Endothelial cell (in vitro differentiated cells): ENCODE results near the gene IQCB1. TPM values are rescaled to one million over a fixed set of nuclear protein-coding genes. Genes with fewer than 3 reads are reported as not detected.

Source experiments
- DNase-seq: peaks from one replicate; pipeline ENCODE4 v3.0.0; 2021; ENCODE audit warnings: low spot score
- H3K27ac Mint-ChIP-seq: one replicate; pipeline ENCODE4 v1.8.0; 2021; ENCODE audit warnings: mixed read lengths, inconsistent platforms; ENCODE audit not compliant: unreplicated experiment
- H3K27me3 Mint-ChIP-seq: one replicate; pipeline ENCODE4 v1.8.0; 2021; ENCODE audit warnings: mild to moderate bottlenecking, moderate library complexity, mixed read lengths, inconsistent platforms; ENCODE audit not compliant: unreplicated experiment
- H3K36me3 Mint-ChIP-seq: one replicate; pipeline ENCODE4 v1.8.0; 2021; ENCODE audit warnings: mild to moderate bottlenecking, low read depth, mixed read lengths, inconsistent platforms; ENCODE audit not compliant: unreplicated experiment
- H3K4me1 Mint-ChIP-seq: one replicate; pipeline ENCODE4 v1.8.0; 2021; ENCODE audit warnings: mild to moderate bottlenecking, mixed read lengths, inconsistent platforms; ENCODE audit not compliant: unreplicated experiment
- H3K4me3 Mint-ChIP-seq: one replicate; pipeline ENCODE4 v1.8.0; 2021; ENCODE audit warnings: mild to moderate bottlenecking, mixed read lengths, inconsistent platforms; ENCODE audit not compliant: unreplicated experiment
- H3K9me3 Mint-ChIP-seq: one replicate; pipeline ENCODE4 v1.8.0; 2021; ENCODE audit warnings: mixed read lengths, inconsistent platforms; ENCODE audit not compliant: unreplicated experiment
- total RNA-seq: library from RNA; stranded (reverse); fragmentation: NEBNext Ultra II Directional; extraction: Animal tissue kit (Norgen Biotek cat#: 25700); gene quantifications from one replicate; pipeline ENCODE4 v1.2.1, GENCODE V29; 2021; ENCODE audit not compliant: unreplicated experiment
- TF ChIP-seq, protein P1 (sequence below): fragments of 200-600 bp; sonication (generic); IDR thresholded peaks from one replicate; pipeline ENCODE4 v1.5.0; 2021; ENCODE audit warnings: antibody characterized with exemption; ENCODE audit not compliant: unreplicated experiment

The IQCB1 gene
- total RNA-seq, 1 donor from 2014 or later = 22.5 TPM

DNA sequence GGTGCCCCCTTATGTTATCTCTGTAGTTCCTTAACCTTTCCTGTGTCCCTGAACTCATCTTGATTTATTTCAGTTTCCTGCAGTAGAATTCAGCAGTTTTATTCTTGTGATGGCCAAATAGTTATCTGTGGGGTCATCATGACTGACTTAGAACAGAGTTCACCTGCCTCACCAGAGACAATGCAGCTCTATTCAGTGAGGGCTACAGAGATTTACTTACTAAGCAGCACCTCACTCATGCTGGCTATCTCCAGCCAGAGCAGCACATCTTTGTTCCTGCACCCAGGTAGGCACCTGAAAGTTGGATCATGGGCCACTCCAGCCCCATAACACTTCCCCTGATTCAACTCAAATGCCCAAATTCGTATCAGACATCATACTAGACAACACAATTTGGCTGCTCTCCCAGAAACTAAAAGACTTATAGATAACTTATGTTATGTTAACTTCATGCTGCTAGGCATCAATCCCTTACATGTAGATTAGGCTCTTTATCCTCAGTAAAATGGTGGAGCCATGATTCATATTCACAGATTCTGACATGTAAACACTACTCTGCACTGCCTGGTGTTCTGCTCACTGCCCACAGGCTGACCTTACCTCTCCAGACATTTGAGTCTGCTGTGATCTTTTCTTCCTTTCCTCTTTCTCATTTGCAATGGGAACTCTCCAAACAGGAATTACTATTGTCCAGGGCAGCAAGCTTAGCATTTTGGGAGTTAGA lies 76.0 kb downstream of the IQCB1 start:
- Mint-ChIP-seq H3K4me3 (no peak overlapping the region), H3K9me3 (no peaks in the 10 kb centered on the region), H3K27ac (no peak overlapping the region), H3K36me3 (no peaks in the 10 kb centered on the region), H3K27me3 (peaks cover 6% of the 10 kb centered on the region), H3K4me1 (peaks cover 5% of the 10 kb centered on the region)
- no peak for DNase-seq
- TF ChIP-seq, protein P1, sequence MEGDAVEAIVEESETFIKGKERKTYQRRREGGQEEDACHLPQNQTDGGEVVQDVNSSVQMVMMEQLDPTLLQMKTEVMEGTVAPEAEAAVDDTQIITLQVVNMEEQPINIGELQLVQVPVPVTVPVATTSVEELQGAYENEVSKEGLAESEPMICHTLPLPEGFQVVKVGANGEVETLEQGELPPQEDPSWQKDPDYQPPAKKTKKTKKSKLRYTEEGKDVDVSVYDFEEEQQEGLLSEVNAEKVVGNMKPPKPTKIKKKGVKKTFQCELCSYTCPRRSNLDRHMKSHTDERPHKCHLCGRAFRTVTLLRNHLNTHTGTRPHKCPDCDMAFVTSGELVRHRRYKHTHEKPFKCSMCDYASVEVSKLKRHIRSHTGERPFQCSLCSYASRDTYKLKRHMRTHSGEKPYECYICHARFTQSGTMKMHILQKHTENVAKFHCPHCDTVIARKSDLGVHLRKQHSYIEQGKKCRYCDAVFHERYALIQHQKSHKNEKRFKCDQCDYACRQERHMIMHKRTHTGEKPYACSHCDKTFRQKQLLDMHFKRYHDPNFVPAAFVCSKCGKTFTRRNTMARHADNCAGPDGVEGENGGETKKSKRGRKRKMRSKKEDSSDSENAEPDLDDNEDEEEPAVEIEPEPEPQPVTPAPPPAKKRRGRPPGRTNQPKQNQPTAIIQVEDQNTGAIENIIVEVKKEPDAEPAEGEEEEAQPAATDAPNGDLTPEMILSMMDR = no peak

DNA sequence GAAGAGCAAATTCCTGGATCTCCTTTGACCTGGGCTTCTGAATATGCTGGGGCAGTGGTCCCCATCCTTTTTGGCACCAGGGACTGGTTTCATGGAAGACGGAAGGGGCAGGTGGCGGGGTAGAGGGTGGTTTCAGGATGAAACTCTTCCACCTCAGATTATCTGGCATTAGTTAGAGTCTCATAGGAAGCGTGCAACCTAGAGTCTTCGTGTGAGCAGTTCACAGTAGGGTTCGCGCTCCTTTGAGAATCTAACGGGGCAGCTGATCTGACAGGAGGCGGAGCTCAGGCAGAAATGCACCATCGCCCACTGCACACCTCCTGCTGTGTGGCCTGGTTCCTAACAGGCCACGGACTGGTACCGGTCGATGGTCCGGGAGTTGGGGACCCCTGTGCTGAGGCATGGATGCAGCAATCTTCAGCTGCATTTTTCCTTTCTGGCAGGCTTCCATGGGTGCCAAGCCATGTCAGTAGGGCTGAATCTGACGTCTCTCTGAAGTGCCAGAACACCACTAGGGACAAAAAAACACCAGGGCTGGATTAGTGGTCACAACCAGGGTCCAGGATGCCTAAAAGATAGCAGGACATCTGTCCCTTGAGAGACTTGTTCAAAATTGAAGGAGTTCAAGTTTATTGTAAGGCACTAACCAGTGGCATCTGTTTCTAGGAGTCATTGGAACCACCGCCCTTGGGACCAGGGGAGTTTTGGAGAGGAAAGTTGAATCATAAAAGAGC lies 76.9 kb downstream of the IQCB1 start:
- no peak overlapping the region for H3K27ac Mint-ChIP-seq
- H3K36me3 Mint-ChIP-seq = no peaks in the 10 kb centered on the region
- H3K9me3 Mint-ChIP-seq = no peaks in the 10 kb centered on the region
- peaks cover 5% of the 10 kb centered on the region for H3K4me1 Mint-ChIP-seq
- TF ChIP-seq, protein P1 = no peak
- H3K27me3 Mint-ChIP-seq = peaks cover 6% of the 10 kb centered on the region
- no peak overlapping the region for H3K4me3 Mint-ChIP-seq
- no peak for DNase-seq

DNA sequence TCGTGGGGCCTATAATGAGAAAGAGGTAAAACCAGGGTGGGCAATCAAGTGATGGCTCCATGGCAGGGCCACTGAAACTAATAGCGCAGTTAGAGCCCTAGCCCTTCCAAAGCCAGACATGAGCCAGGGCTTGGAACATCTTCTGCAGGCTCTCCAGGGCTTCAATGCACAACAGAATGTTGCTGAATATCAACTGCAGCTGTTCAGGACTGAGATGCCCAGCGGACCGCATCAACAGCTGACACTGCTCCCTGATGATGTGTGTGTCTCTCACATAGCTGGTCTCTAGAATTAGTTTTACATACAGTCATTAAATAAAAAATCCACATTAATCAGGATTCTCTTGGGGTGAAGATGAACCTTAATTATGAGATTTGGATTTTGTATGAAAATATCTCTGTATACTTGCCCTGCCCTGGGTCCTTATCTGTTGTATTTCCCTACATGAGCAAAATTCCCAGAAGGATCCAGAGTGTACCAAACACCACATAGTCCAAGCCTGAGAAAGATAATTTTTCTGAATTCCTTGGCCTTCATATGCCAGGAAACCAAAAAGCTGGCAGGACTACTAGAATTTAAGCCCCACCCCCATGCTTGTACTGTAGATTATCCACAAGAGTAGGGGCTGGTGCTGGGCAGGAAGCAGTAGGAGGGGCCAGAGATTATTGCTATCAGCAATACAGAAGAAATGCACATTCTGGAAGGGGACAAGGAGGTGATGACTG lies 77.6 kb downstream of the IQCB1 start:
- TF ChIP-seq, protein P1 = no peak
- DNase-seq = no peak
- H3K27me3 Mint-ChIP-seq = peaks cover 6% of the 10 kb centered on the region
- no peaks in the 10 kb centered on the region for H3K9me3 Mint-ChIP-seq
- peaks cover 5% of the 10 kb centered on the region for H3K4me1 Mint-ChIP-seq
- H3K4me3 Mint-ChIP-seq = no peak overlapping the region
- H3K36me3 Mint-ChIP-seq = no peaks in the 10 kb centered on the region
- H3K27ac Mint-ChIP-seq = no peak overlapping the region

DNA sequence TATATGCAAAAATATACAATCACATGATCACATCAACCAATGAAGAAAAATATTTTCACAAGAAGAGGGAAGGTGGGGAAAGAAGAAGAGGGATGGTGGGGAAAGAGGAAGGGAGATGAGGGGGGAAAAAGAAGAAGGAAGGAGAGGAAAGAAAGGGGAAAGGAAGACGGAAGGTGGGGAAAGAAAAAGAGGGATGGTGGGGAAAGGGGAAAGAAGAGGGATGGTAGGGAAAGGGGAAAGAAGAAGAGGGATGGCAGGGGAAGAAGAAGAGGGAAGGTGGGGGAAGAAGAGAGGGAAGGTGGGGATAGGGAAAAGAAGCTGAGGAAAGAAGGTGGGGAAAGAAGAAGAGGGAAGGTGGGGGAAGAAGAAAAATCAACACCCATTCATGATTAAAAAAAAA lies 82.1 kb downstream of the IQCB1 start:
- H3K9me3 Mint-ChIP-seq = no peaks in the 10 kb centered on the region
- TF ChIP-seq, protein P1 = no peak
- DNase-seq = no peak
- no peaks in the 10 kb centered on the region for H3K4me1 Mint-ChIP-seq
- H3K27ac Mint-ChIP-seq = no peak overlapping the region
- H3K4me3 Mint-ChIP-seq = no peak overlapping the region
- no peaks in the 10 kb centered on the region for H3K36me3 Mint-ChIP-seq
- peaks cover 3% of the 10 kb centered on the region for H3K27me3 Mint-ChIP-seq
